Measurements from ENCODE around the gene COL4A3. TPM values are rescaled to one million over a fixed set of nuclear protein-coding genes. Genes with fewer than 3 reads are reported as not detected.

Gene COL4A3
- total RNA-seq, 2 experiments from 2014 or later, result not detected

GRCh38 chr2:227230151-227230550 is 65.7 kb downstream of the COL4A3 start:
- no peak for DNase-seq
- Mint-ChIP-seq H3K4me1 (ENCODE audit: low read depth) (no peaks in the 10 kb centered on the region), H3K9me3 (peaks cover 4% of the 10 kb centered on the region), H3K4me3 (no peak overlapping the region), H3K27ac (no peak overlapping the region), H3K36me3 (ENCODE audit: low read depth) (no peaks in the 10 kb centered on the region), H3K27me3 (ENCODE audit: low read depth) (peaks cover 11% of the 10 kb centered on the region)
- CTCF ChIA-PET, result interaction anchor here (0.6 to 1.2 kb wide), 2 partner anchors 8 to 109 kb away, joined by 3 to 4 read pairs; no protein-coding TSS in a partner anchor
- intact Hi-C loops (cut with micrococcal nuclease), result no loop called here

GRCh38 chr2:227234429-227234828 is 70.0 kb downstream of the COL4A3 start:
- intact Hi-C loops (cut with micrococcal nuclease), result no loop called here
- CTCF ChIA-PET, result no interaction called here
- no peaks in the 10 kb centered on the region for H3K36me3 Mint-ChIP-seq (ENCODE audit: low read depth)
- no peaks in the 10 kb centered on the region for H3K27me3 Mint-ChIP-seq (ENCODE audit: low read depth)
- no peaks in the 10 kb centered on the region for H3K4me1 Mint-ChIP-seq (ENCODE audit: low read depth)
- no peak overlapping the region for H3K27ac Mint-ChIP-seq
- H3K9me3 Mint-ChIP-seq, result peaks cover 4% of the 10 kb centered on the region
- no peak for DNase-seq
- H3K4me3 Mint-ChIP-seq, result no peak overlapping the region

- intact Hi-C loops (cut with micrococcal nuclease), result loop anchor here (1.0 to 5.0 kb wide), 4 partner anchors 88 to 529 kb away; partner anchors contain the start of gene MFF
- H3K36me3 Mint-ChIP-seq (ENCODE audit: low read depth), result no peaks in the 10 kb centered on the region
- CTCF ChIA-PET, result interaction anchor here (0.7 to 3.8 kb wide), 22 partner anchors 9 to 1575 kb away, joined by 3 to 32 read pairs (median 4); no protein-coding TSS in a partner anchor
- no peak overlapping the region for H3K27ac Mint-ChIP-seq
- DNase-seq, result no peak
- H3K9me3 Mint-ChIP-seq, result no peaks in the 10 kb centered on the region
- H3K27me3 Mint-ChIP-seq (ENCODE audit: low read depth), result peaks cover 7% of the 10 kb centered on the region
- H3K4me1 Mint-ChIP-seq (ENCODE audit: low read depth), result no peaks in the 10 kb centered on the region
- H3K4me3 Mint-ChIP-seq, result no peak overlapping the region
These were observed 73.4 kb downstream of the COL4A3 start for GRCh38 chr2:227237786-227238185.

- Mint-ChIP-seq H3K27me3 (ENCODE audit: low read depth) (peaks cover 7% of the 10 kb centered on the region), H3K4me3 (no peak overlapping the region), H3K4me1 (ENCODE audit: low read depth) (no peaks in the 10 kb centered on the region), H3K27ac (no peak overlapping the region), H3K36me3 (ENCODE audit: low read depth) (no peaks in the 10 kb centered on the region), H3K9me3 (no peaks in the 10 kb centered on the region)
- intact Hi-C loops (cut with micrococcal nuclease), result loop anchor here (1.0 to 5.0 kb wide), 4 partner anchors 87 to 528 kb away; partner anchors contain the start of gene MFF
- DNase-seq, result peak; percentile 82
- CTCF ChIA-PET, result interaction anchor here (0.5 to 3.8 kb wide), 36 partner anchors 9 to 1576 kb away, joined by 3 to 32 read pairs (median 4); partner anchors contain the start of gene IRS1
These were observed 74.1 kb downstream of the COL4A3 start for GRCh38 chr2:227238238-227239237.

- Mint-ChIP-seq H3K9me3 (no peaks in the 10 kb centered on the region), H3K4me1 (ENCODE audit: low read depth) (no peaks in the 10 kb centered on the region), H3K27me3 (ENCODE audit: low read depth) (peaks cover 7% of the 10 kb centered on the region), H3K36me3 (ENCODE audit: low read depth) (no peaks in the 10 kb centered on the region), H3K27ac (no peak overlapping the region), H3K4me3 (no peak overlapping the region)
- CTCF ChIA-PET, result no interaction called here
- intact Hi-C loops (cut with micrococcal nuclease), result no loop called here
- DNase-seq, result no peak
These were observed 76.6 kb downstream of the COL4A3 start for GRCh38 chr2:227241005-227241404.

GRCh38 chr2:227248876-227249275 is 84.5 kb downstream of the COL4A3 start:
- H3K36me3 Mint-ChIP-seq (ENCODE audit: low read depth), result no peaks in the 10 kb centered on the region
- no peaks in the 10 kb centered on the region for H3K27me3 Mint-ChIP-seq (ENCODE audit: low read depth)
- H3K9me3 Mint-ChIP-seq, result peaks cover 1% of the 10 kb centered on the region
- H3K4me3 Mint-ChIP-seq, result no peak overlapping the region
- intact Hi-C loops (cut with micrococcal nuclease), result no loop called here
- CTCF ChIA-PET, result interaction anchor here (1.7 kb wide), 1 partner anchor 52 kb away, joined by 3 read pairs; no protein-coding TSS in a partner anchor
- H3K4me1 Mint-ChIP-seq (ENCODE audit: low read depth), result no peaks in the 10 kb centered on the region
- H3K27ac Mint-ChIP-seq, result no peak overlapping the region
- DNase-seq, result no peak

GRCh38 chr2:227252831-227253230 is 88.4 kb downstream of the COL4A3 start:
- CTCF ChIA-PET, result interaction anchor here (2.2 kb wide), 1 partner anchor 15 kb away, joined by 10 read pairs; no protein-coding TSS in a partner anchor
- Mint-ChIP-seq H3K27me3 (ENCODE audit: low read depth) (no peaks in the 10 kb centered on the region), H3K4me3 (no peak overlapping the region), H3K9me3 (peaks cover 1% of the 10 kb centered on the region), H3K36me3 (ENCODE audit: low read depth) (no peaks in the 10 kb centered on the region), H3K27ac (no peak overlapping the region), H3K4me1 (ENCODE audit: low read depth) (no peaks in the 10 kb centered on the region)
- intact Hi-C loops (cut with micrococcal nuclease), result no loop called here
- no peak for DNase-seq

GRCh38 chr2:227256605-227257004 is 92.2 kb downstream of the COL4A3 start:
- no peaks in the 10 kb centered on the region for H3K27me3 Mint-ChIP-seq (ENCODE audit: low read depth)
- no peaks in the 10 kb centered on the region for H3K36me3 Mint-ChIP-seq (ENCODE audit: low read depth)
- no peak overlapping the region for H3K4me3 Mint-ChIP-seq
- no peaks in the 10 kb centered on the region for H3K4me1 Mint-ChIP-seq (ENCODE audit: low read depth)
- intact Hi-C loops (cut with micrococcal nuclease), result no loop called here
- H3K27ac Mint-ChIP-seq, result no peak overlapping the region
- DNase-seq, result no peak
- CTCF ChIA-PET, result no interaction called here
- H3K9me3 Mint-ChIP-seq, result no peaks in the 10 kb centered on the region

- intact Hi-C loops (cut with micrococcal nuclease), result no loop called here
- Mint-ChIP-seq H3K4me3 (no peak overlapping the region), H3K27me3 (ENCODE audit: low read depth) (no peaks in the 10 kb centered on the region), H3K4me1 (ENCODE audit: low read depth) (no peaks in the 10 kb centered on the region), H3K9me3 (no peaks in the 10 kb centered on the region), H3K36me3 (ENCODE audit: low read depth) (no peaks in the 10 kb centered on the region), H3K27ac (no peak overlapping the region)
- CTCF ChIA-PET, result interaction anchor here (1.0 kb wide), 1 partner anchor 19 kb away, joined by 3 read pairs; no protein-coding TSS in a partner anchor
- DNase-seq, result no peak
These were observed 93.4 kb downstream of the COL4A3 start for GRCh38 chr2:227257820-227258219.

- Mint-ChIP-seq H3K4me1 (ENCODE audit: low read depth) (no peaks in the 10 kb centered on the region), H3K4me3 (no peak overlapping the region), H3K36me3 (ENCODE audit: low read depth) (no peaks in the 10 kb centered on the region), H3K27ac (no peak overlapping the region), H3K9me3 (no peaks in the 10 kb centered on the region), H3K27me3 (ENCODE audit: low read depth) (no peaks in the 10 kb centered on the region)
- DNase-seq, result no peak
- intact Hi-C loops (cut with micrococcal nuclease), result no loop called here
- CTCF ChIA-PET, result no interaction called here
These were observed 95.6 kb downstream of the COL4A3 start for GRCh38 chr2:227260041-227260440.

GRCh38 chr2:227267410-227268115 is 103.1 kb downstream of the COL4A3 start:
- Mint-ChIP-seq H3K27me3 (ENCODE audit: low read depth) (no peaks in the 10 kb centered on the region), H3K36me3 (ENCODE audit: low read depth) (no peaks in the 10 kb centered on the region), H3K4me1 (ENCODE audit: low read depth) (peaks cover 2% of the 10 kb centered on the region), H3K4me3 (no peak overlapping the region), H3K9me3 (no peaks in the 10 kb centered on the region), H3K27ac (no peak overlapping the region)
- intact Hi-C loops (cut with micrococcal nuclease), result no loop called here
- no peak for DNase-seq
- CTCF ChIA-PET, result no interaction called here

- H3K9me3 Mint-ChIP-seq, result peaks cover 3% of the 10 kb centered on the region
- H3K27me3 Mint-ChIP-seq (ENCODE audit: low read depth), result no peaks in the 10 kb centered on the region
- no peak overlapping the region for H3K4me3 Mint-ChIP-seq
- DNase-seq, result no peak
- CTCF ChIA-PET, result no interaction called here
- intact Hi-C loops (cut with micrococcal nuclease), result no loop called here
- no peaks in the 10 kb centered on the region for H3K4me1 Mint-ChIP-seq (ENCODE audit: low read depth)
- H3K27ac Mint-ChIP-seq, result no peak overlapping the region
- no peaks in the 10 kb centered on the region for H3K36me3 Mint-ChIP-seq (ENCODE audit: low read depth)
These were observed 116.5 kb downstream of the COL4A3 start for GRCh38 chr2:227280895-227281294.

All from activated naive CD4-positive, alpha-beta T cell treated with anti-CD3 and anti-CD28 coated beads for 36 hours (primary cell).